NT2/D1 (cell line): ENCODE results near the gene FCER2.

Experiments used
- DNase-seq: peaks from one replicate; pipeline ENCODE4 v3.0.0-alpha.2; 2011; ENCODE audit warnings: low read depth, low spot score
- H3K27me3 ChIP-seq: 2 replicates; pipeline ENCODE4 v1.6.0; 2011; ENCODE audit warnings: mild to moderate bottlenecking; ENCODE audit not compliant: insufficient read length, insufficient read depth
- H3K36me3 ChIP-seq: 2 replicates; pipeline ENCODE4 v1.6.1; 2011; ENCODE audit warnings: mild to moderate bottlenecking, low read length, mixed read lengths; ENCODE audit not compliant: insufficient read depth, insufficient read length
- H3K4me1 ChIP-seq: 2 replicates; pipeline ENCODE4 v1.5.1; 2011; ENCODE audit not compliant: insufficient read depth, insufficient read length
- H3K4me3 ChIP-seq: 2 replicates; pipeline ENCODE4 v1.5.1; 2011; ENCODE audit warnings: low read depth; ENCODE audit not compliant: insufficient read length
- H3K9ac ChIP-seq: 2 replicates; pipeline ENCODE4 v1.6.0; 2011; ENCODE audit warnings: low read depth; ENCODE audit not compliant: insufficient read length
- H3K9me3 ChIP-seq: 2 replicates; pipeline ENCODE4 v1.5.1; 2011; ENCODE audit warnings: mild to moderate bottlenecking, low read length; ENCODE audit not compliant: insufficient read depth
- SUZ12 ChIP-seq: IDR thresholded peaks from 2 replicates; pipeline ENCODE4 v1.6.1; 2011; ENCODE audit not compliant: insufficient read length, insufficient read depth; ENCODE audit errors: extremely low read depth
- YY1 ChIP-seq: IDR thresholded peaks from 2 replicates; pipeline ENCODE4 v1.6.1; 2011; ENCODE audit not compliant: insufficient read length, insufficient read depth
- ZNF274 ChIP-seq: IDR thresholded peaks from 2 replicates; pipeline ENCODE4 v1.6.1; 2011; ENCODE audit warnings: mild to moderate bottlenecking, low read depth, low read length

Gene FCER2

GRCh38 chr19:7744871-7745650 lies 43.1 kb upstream of the FCER2 start:
- TF ChIP-seq SUZ12, result no peak
- TF ChIP-seq ZNF274, result no peak
- no peak for TF ChIP-seq YY1
- H3K36me3 ChIP-seq, result no peaks in the 10 kb centered on the region
- peaks cover 2% of the 10 kb centered on the region for H3K4me1 ChIP-seq
- DNase-seq, result no peak
- H3K27me3 ChIP-seq, result peaks cover 13% of the 10 kb centered on the region
- no peak overlapping the region for H3K4me3 ChIP-seq
- H3K9me3 ChIP-seq, result no peaks in the 10 kb centered on the region
- no peak overlapping the region for H3K9ac ChIP-seq

- H3K36me3 ChIP-seq, result no peaks in the 10 kb centered on the region
- TF ChIP-seq SUZ12, result no peak
- no peak for TF ChIP-seq YY1
- TF ChIP-seq ZNF274, result no peak
- H3K9ac ChIP-seq, result no peak overlapping the region
- no peak for DNase-seq
- peaks cover 14% of the 10 kb centered on the region for H3K27me3 ChIP-seq
- peaks cover 2% of the 10 kb centered on the region for H3K4me1 ChIP-seq
- no peak overlapping the region for H3K4me3 ChIP-seq
- H3K9me3 ChIP-seq, result no peaks in the 10 kb centered on the region
These were observed 42.4 kb upstream of the FCER2 start for GRCh38 chr19:7744199-7744786.

- no peaks in the 10 kb centered on the region for H3K9me3 ChIP-seq
- H3K4me3 ChIP-seq, result no peak overlapping the region
- H3K9ac ChIP-seq, result no peak overlapping the region
- DNase-seq, result no peak
- peaks cover 2% of the 10 kb centered on the region for H3K4me1 ChIP-seq
- no peaks in the 10 kb centered on the region for H3K36me3 ChIP-seq
- peaks cover 14% of the 10 kb centered on the region for H3K27me3 ChIP-seq
- TF ChIP-seq ZNF274 (no peak), SUZ12 (no peak), YY1 (no peak)
These were observed 41.5 kb upstream of the FCER2 start for GRCh38 chr19:7743425-7743841.

- Histone ChIP-seq H3K4me3 (no peak overlapping the region), H3K36me3 (no peaks in the 10 kb centered on the region), H3K9me3 (no peaks in the 10 kb centered on the region), H3K9ac (no peak overlapping the region), H3K4me1 (peaks cover 2% of the 10 kb centered on the region), H3K27me3 (peaks cover 14% of the 10 kb centered on the region)
- TF ChIP-seq ZNF274 (no peak), YY1 (no peak), SUZ12 (no peak)
- no peak for DNase-seq
These were observed 41.1 kb upstream of the FCER2 start for GRCh38 chr19:7742991-7743390.

- no peak overlapping the region for H3K9ac ChIP-seq
- TF ChIP-seq SUZ12 (no peak), YY1 (no peak), ZNF274 (no peak)
- H3K27me3 ChIP-seq, result peaks cover 14% of the 10 kb centered on the region
- H3K4me3 ChIP-seq, result no peak overlapping the region
- H3K36me3 ChIP-seq, result no peaks in the 10 kb centered on the region
- peaks cover 2% of the 10 kb centered on the region for H3K4me1 ChIP-seq
- no peaks in the 10 kb centered on the region for H3K9me3 ChIP-seq
- no peak for DNase-seq
These were observed 40.6 kb upstream of the FCER2 start for GRCh38 chr19:7742575-7742974.

- Histone ChIP-seq H3K4me1 (peaks cover 2% of the 10 kb centered on the region), H3K9me3 (no peaks in the 10 kb centered on the region), H3K27me3 (peaks cover 20% of the 10 kb centered on the region), H3K9ac (no peak overlapping the region), H3K4me3 (no peak overlapping the region), H3K36me3 (no peaks in the 10 kb centered on the region)
- TF ChIP-seq ZNF274 (no peak), YY1 (no peak), SUZ12 (no peak)
- DNase-seq, result no peak
These were observed 38.7 kb upstream of the FCER2 start for GRCh38 chr19:7740682-7741054.
